ENCODE results near the gene UBR4. TPM values are rescaled to one million over a fixed set of nuclear protein-coding genes. Genes with fewer than 3 reads are reported as not detected.
A peak's percentile ranks its signal among the peaks of the same experiment; 100 is the strongest.

UBR4 gene
- total RNA-seq, 2 donors from 2014 or later: 148 to 151 TPM

GRCh38 chr1:19133360-19133759 lies 76.7 kb downstream of the UBR4 start:
- peaks cover 94% of the 10 kb centered on the region for H3K36me3 Mint-ChIP-seq (ENCODE audit: low read depth)
- Histone ChIP-seq H3K9me3 (ENCODE audit: control insufficient read depth, low read length) (peaks cover 31% of the 10 kb centered on the region), H3K36me3 (ENCODE audit: control insufficient read depth, insufficient read depth, low read length) (peaks cover 97% of the 10 kb centered on the region), H3K4me3 (ENCODE audit: low read length) (no peak overlapping the region), H3K27ac (ENCODE audit: low read depth, low read length) (no peak overlapping the region), H3K9ac (ENCODE audit: extremely low read depth, low read length, poor library complexity, severe bottlenecking) (no peak overlapping the region), H3K27me3 (ENCODE audit: control insufficient read depth, insufficient read depth, low read length, poor library complexity, severe bottlenecking) (no peaks in the 10 kb centered on the region), H3K4me1 (ENCODE audit: control insufficient read depth, insufficient read depth, low read length) (no peaks in the 10 kb centered on the region)
- no peak overlapping the region for H3K27ac Mint-ChIP-seq
- H3K9me3 Mint-ChIP-seq: peaks cover 20% of the 10 kb centered on the region
- 100% methylated on average over 1 to 2 of the region's 2 CpGs for WGBS, 2 experiments (ENCODE audit: insufficient coverage in 1 of 2, insufficient read length in 1 of 2)
- no peaks in the 10 kb centered on the region for H3K27me3 Mint-ChIP-seq (ENCODE audit: insufficient read depth)
- TF ChIP-seq CTCF (conservative IDR thresholded peaks at IDR 0.05): no peak
- no peak for DNase-seq
- H3K4me1 Mint-ChIP-seq: no peaks in the 10 kb centered on the region
- H3K4me3 Mint-ChIP-seq: no peak overlapping the region

GRCh38 chr1:19130468-19130867 lies 79.6 kb downstream of the UBR4 start:
- Histone ChIP-seq H3K4me3 (ENCODE audit: low read length) (no peak overlapping the region), H3K27ac (ENCODE audit: low read depth, low read length) (no peak overlapping the region), H3K27me3 (ENCODE audit: control insufficient read depth, insufficient read depth, low read length, poor library complexity, severe bottlenecking) (no peaks in the 10 kb centered on the region), H3K4me1 (ENCODE audit: control insufficient read depth, insufficient read depth, low read length) (peaks cover 4% of the 10 kb centered on the region), H3K9ac (ENCODE audit: extremely low read depth, low read length, poor library complexity, severe bottlenecking) (no peak overlapping the region), H3K9me3 (ENCODE audit: control insufficient read depth, low read length) (peaks cover 22% of the 10 kb centered on the region), H3K36me3 (ENCODE audit: control insufficient read depth, insufficient read depth, low read length) (peaks cover 97% of the 10 kb centered on the region)
- H3K36me3 Mint-ChIP-seq (ENCODE audit: low read depth): peaks cover 93% of the 10 kb centered on the region
- no peak for DNase-seq
- no peaks in the 10 kb centered on the region for H3K27me3 Mint-ChIP-seq (ENCODE audit: insufficient read depth)
- no peak overlapping the region for H3K4me3 Mint-ChIP-seq
- 92 to 93% methylated on average over 6 of the region's 6 CpGs for WGBS, 2 experiments (ENCODE audit: insufficient coverage in 1 of 2, insufficient read length in 1 of 2)
- H3K4me1 Mint-ChIP-seq: no peaks in the 10 kb centered on the region
- no peak overlapping the region for H3K27ac Mint-ChIP-seq
- TF ChIP-seq CTCF (conservative IDR thresholded peaks at IDR 0.05): no peak
- H3K9me3 Mint-ChIP-seq: peaks cover 19% of the 10 kb centered on the region

GRCh38 chr1:19128968-19129514 lies 81.0 kb downstream of the UBR4 start:
- H3K27ac ChIP-seq (ENCODE audit: low read depth, low read length): no peak overlapping the region
- H3K27me3 Mint-ChIP-seq (ENCODE audit: insufficient read depth): no peaks in the 10 kb centered on the region
- H3K36me3 ChIP-seq (ENCODE audit: control insufficient read depth, insufficient read depth, low read length): peaks cover 98% of the 10 kb centered on the region
- peaks cover 94% of the 10 kb centered on the region for H3K36me3 Mint-ChIP-seq (ENCODE audit: low read depth)
- no peak overlapping the region for H3K9ac ChIP-seq (ENCODE audit: extremely low read depth, low read length, poor library complexity, severe bottlenecking)
- DNase-seq: peak; percentile 22
- peaks cover 9% of the 10 kb centered on the region for H3K9me3 Mint-ChIP-seq
- peak overlapping the region; percentile 20 for H3K27ac Mint-ChIP-seq
- no peak overlapping the region for H3K4me3 Mint-ChIP-seq
- TF ChIP-seq CTCF (conservative IDR thresholded peaks at IDR 0.05): no peak
- H3K9me3 ChIP-seq (ENCODE audit: control insufficient read depth, low read length): peaks cover 10% of the 10 kb centered on the region
- no peaks in the 10 kb centered on the region for H3K4me1 Mint-ChIP-seq
- 96 to 99% methylated on average over 6 of the region's 6 CpGs for WGBS, 2 experiments (ENCODE audit: insufficient coverage in 1 of 2, insufficient read length in 1 of 2)
- H3K27me3 ChIP-seq (ENCODE audit: control insufficient read depth, insufficient read depth, low read length, poor library complexity, severe bottlenecking): no peaks in the 10 kb centered on the region
- no peak overlapping the region for H3K4me3 ChIP-seq (ENCODE audit: low read length)
- H3K4me1 ChIP-seq (ENCODE audit: control insufficient read depth, insufficient read depth, low read length): peaks cover 4% of the 10 kb centered on the region
